H1 (cell line): Measurements from ENCODE around the gene CMIP. TPM values are rescaled to one million over a fixed set of nuclear protein-coding genes. Genes with fewer than 3 reads are reported as not detected.

Source experiments
- CTCF ChIA-PET: fragments of 300-600 bp; sonication (Branson Sonifier 250); formaldehyde crosslinking; loops from one replicate; lab custom pipeline; 2021; ENCODE audit not compliant: partially characterized antibody; lab: Charles Lee
- POLR2A ChIA-PET: fragments of 300-600 bp; sonication (Branson Sonifier 250); formaldehyde crosslinking; loops from one replicate; lab custom pipeline; 2021; ENCODE audit warnings: inconsistent platforms; ENCODE audit not compliant: partially characterized antibody; lab: Charles Lee
- DNase-seq, 2 experiments: peaks; one replicate each; pipeline versions ENCODE4 v3.0.0 to v3.0.0-alpha.2; 2010 to 2022; ENCODE audit warnings: low spot score in 2 of 2, low read depth in 1 of 2, mixed read lengths in 1 of 2
- FAIRE-seq: peaks from 2 replicates; lab custom pipeline; 2011; peaks lifted over from hg19 to GRCh38; lab: Jason Lieb, UNC
- H2AFZ ChIP-seq: 2 replicates; pipeline ENCODE4 v1.8.1; 2012; ENCODE audit warnings: low read length, inconsistent platforms
- H2AK5ac ChIP-seq: 2 replicates; pipeline ENCODE4 v1.6.1; 2013; ENCODE audit warnings: low read depth, low read length
- H2BK120ac ChIP-seq: replicated peaks from 2 replicates; pipeline ENCODE3; 2013; ENCODE audit warnings: low read depth, low read length, inconsistent platforms
- H2BK12ac ChIP-seq: 2 replicates; pipeline ENCODE4 v1.6.1; 2013; ENCODE audit warnings: low read depth, low read length
- H2BK15ac ChIP-seq: 2 replicates; pipeline ENCODE4 v1.6.1; 2013; ENCODE audit warnings: low read length
- H2BK20ac ChIP-seq: 2 replicates; pipeline ENCODE4 v1.6.1; 2013; ENCODE audit warnings: low read length
- H2BK5ac ChIP-seq: 2 replicates; pipeline ENCODE4 v1.6.1; 2013; ENCODE audit warnings: low read depth, low read length
- H3K14ac ChIP-seq: 2 replicates; pipeline ENCODE4 v1.6.1; 2013; ENCODE audit warnings: inconsistent platforms; ENCODE audit not compliant: insufficient read length
- H3K18ac ChIP-seq: 2 replicates; pipeline ENCODE4 v1.6.1; 2013; ENCODE audit warnings: low read length; ENCODE audit errors: extremely low read depth
- H3K23ac ChIP-seq: 2 replicates; pipeline ENCODE4 v1.6.1; 2013; ENCODE audit warnings: inconsistent platforms; ENCODE audit not compliant: insufficient read length
- H3K23me2 ChIP-seq: 2 replicates; pipeline ENCODE4 v1.6.1; 2013; ENCODE audit warnings: low read depth, low read length
- H3K27ac ChIP-seq: 2 replicates; pipeline ENCODE4 v1.6.1; 2011; ENCODE audit warnings: low read depth, low read length, inconsistent platforms
- H3K27me3 ChIP-seq, 4 experiments: replicated peaks in 1 of 4; 1 replicate in 1 of 4; 2 replicates in 3 of 4; pipeline versions ENCODE4 v1.6.1 to v1.8.1; 2011 to 2013; ENCODE audit warnings: low read length in 3 of 4, mild to moderate bottlenecking in 3 of 4, inconsistent platforms in 2 of 4, mixed read lengths in 2 of 4, moderate library complexity in 1 of 4; ENCODE audit not compliant: control insufficient read depth in 3 of 4, insufficient read depth in 3 of 4; ENCODE audit errors: extremely low read depth in 1 of 4
- H3K36me3 ChIP-seq, 4 experiments: 2 replicates each; pipeline versions ENCODE4 v1.6.1 to v1.8.1; 2011 to 2013; ENCODE audit warnings: mild to moderate bottlenecking in 4 of 4, low read length in 3 of 4, moderate library complexity in 2 of 4, control low read depth in 1 of 4, inconsistent platforms in 1 of 4; ENCODE audit not compliant: insufficient read depth in 4 of 4, control insufficient read depth in 2 of 4
- H3K4ac ChIP-seq: replicated peaks from 2 replicates; pipeline ENCODE3; 2013; ENCODE audit warnings: low read length, low read depth, mixed read lengths, inconsistent platforms; ENCODE audit not compliant: insufficient read length
- H3K4me1 ChIP-seq, 4 experiments: replicated peaks in 1 of 4; 1 replicate in 1 of 4; 2 replicates in 3 of 4; pipeline versions ENCODE4 v1.6.1 to v1.8.1; 2011 to 2013; ENCODE audit warnings: low read length in 3 of 4, inconsistent platforms in 2 of 4, mixed read lengths in 1 of 4; ENCODE audit not compliant: insufficient read depth in 4 of 4, control insufficient read depth in 3 of 4
- H3K4me2 ChIP-seq, 2 experiments: 2 replicates each; pipeline versions ENCODE4 v1.6.1 to v1.8.1; 2011 to 2013; ENCODE audit warnings: low read depth in 2 of 2, low read length in 2 of 2, control low read depth in 1 of 2, inconsistent platforms in 1 of 2, mild to moderate bottlenecking in 1 of 2; ENCODE audit not compliant: insufficient read depth in 1 of 2
- H3K4me3 ChIP-seq, 4 experiments: fragments of 200-600, 300-600 bp in 1 of 4; sonication (generic), shearing (Covaris generic), sonication (Bioruptor Twin) in 1 of 4; 2 replicates each; pipeline versions ENCODE4 v1.5.1 to v1.8.1; 2011 to 2016; ENCODE audit warnings: low read length in 4 of 4, low read depth in 3 of 4, control low read depth in 2 of 4, inconsistent platforms in 2 of 4, mild to moderate bottlenecking in 2 of 4, mixed read lengths in 1 of 4, moderate library complexity in 1 of 4; ENCODE audit not compliant: insufficient read depth in 2 of 4; ENCODE audit errors: extremely low read depth in 1 of 4
- H3K56ac ChIP-seq: replicated peaks from 2 replicates; pipeline ENCODE3; 2013; ENCODE audit warnings: low read depth, mild to moderate bottlenecking, mixed read lengths, low read length, inconsistent platforms; ENCODE audit not compliant: insufficient read length
- H3K79me1 ChIP-seq: 2 replicates; pipeline ENCODE4 v1.6.1; 2013; ENCODE audit warnings: low read depth, low read length, control low read depth
- H3K79me2 ChIP-seq, 2 experiments: 2 replicates each; pipeline versions ENCODE4 v1.6.1 to v1.8.1; 2012 to 2013; ENCODE audit warnings: low read length in 2 of 2, mild to moderate bottlenecking in 2 of 2, inconsistent platforms in 1 of 2; ENCODE audit not compliant: insufficient read depth in 2 of 2, control insufficient read depth in 1 of 2
- H3K9ac ChIP-seq, 4 experiments: replicated peaks in 1 of 4; 1 replicate in 1 of 4; 2 replicates in 3 of 4; pipeline versions ENCODE4 v1.6.1 to v1.8.1; 2011 to 2013; ENCODE audit warnings: low read depth in 3 of 4, low read length in 3 of 4, control low read depth in 2 of 4, mild to moderate bottlenecking in 2 of 4, moderate library complexity in 2 of 4, inconsistent platforms in 1 of 4; ENCODE audit errors: extremely low read depth in 1 of 4
- H3K9me3 ChIP-seq, 2 experiments: 2 replicates each; pipeline versions ENCODE4 v1.6.1 to v1.8.1; 2012 to 2013; ENCODE audit warnings: mild to moderate bottlenecking in 2 of 2, moderate library complexity in 2 of 2, control low read depth in 1 of 2, inconsistent platforms in 1 of 2, low read depth in 1 of 2, low read length in 1 of 2, mixed read lengths in 1 of 2; ENCODE audit not compliant: insufficient read depth in 2 of 2
- H4K20me1 ChIP-seq, 2 experiments: replicated peaks in 1 of 2; 2 replicates each; pipeline versions ENCODE3 to v1.8.1; 2011 to 2013; ENCODE audit warnings: inconsistent platforms in 2 of 2, low read length in 2 of 2, mild to moderate bottlenecking in 1 of 2; ENCODE audit not compliant: insufficient read depth in 2 of 2, control insufficient read depth in 1 of 2
- H4K5ac ChIP-seq: 2 replicates; pipeline ENCODE4 v1.6.1; 2013; ENCODE audit warnings: low read length, low read depth, mixed read lengths, inconsistent platforms; ENCODE audit not compliant: insufficient read length
- H4K8ac ChIP-seq: 2 replicates; pipeline ENCODE4 v1.8.0; 2013; ENCODE audit warnings: mild to moderate bottlenecking, moderate library complexity, low read length, inconsistent platforms; ENCODE audit not compliant: insufficient read depth; ENCODE audit errors: extremely low read depth
- H4K91ac ChIP-seq: replicated peaks from 2 replicates; pipeline ENCODE3; 2013; ENCODE audit warnings: low read length, mixed read lengths, inconsistent platforms; ENCODE audit not compliant: insufficient read length
- GTF2F1 ChIP-seq: IDR thresholded peaks from 2 replicates; pipeline ENCODE4 v1.6.1; 2012; ENCODE audit warnings: low read depth, low read length, improper control_type of control experiment, borderline replicate concordance
- WGBS, 2 experiments: shearing (Covaris generic) in 1 of 2; methylation state at CpG; one replicate each; pipeline versions ENCODE4 v1.1.6 to v1.1.7; 2013 to 2015; ENCODE audit warnings: low lambda C conversion rate in 2 of 2, mixed read lengths in 2 of 2, inconsistent platforms in 1 of 2, low coverage in 1 of 2, missing lambda C conversion rate in 1 of 2; ENCODE audit not compliant: insufficient replicate concordance in 2 of 2, insufficient coverage in 1 of 2, insufficient read length in 1 of 2; ENCODE audit errors: extremely low coverage in 1 of 2, missing lambda C conversion rate in 1 of 2; 5-methylcytosine and 5-hydroxymethylcytosine counted together
- polyA plus RNA-seq, 7 experiments: library from polyadenylated mRNA; depleted of rRNA in 3 of 7; stranded (reverse) in 5 of 7; unstranded in 2 of 7; fragments of >200 nt in 5 of 7; fragments of 200-250 nt in 2 of 7; gene quantifications; 1 replicate in 5 of 7; 2 replicates in 1 of 7; 4 replicates in 1 of 7; pipeline versions ENCODE4 v1.2.1 to v1.2.3, GENCODE V29; 2011 to 2013; ENCODE audit warnings: missing spikeins in 2 of 7, mixed read lengths in 2 of 7
- total RNA-seq: library from RNA; stranded (reverse); fragmentation: NEBNext Ultra II Directional; extraction: Animal tissue kit (Norgen Biotek cat#: 25700); gene quantifications from 2 replicates; pipeline ENCODE4 v1.2.1, GENCODE V29; 2021

CMIP gene
- total and polyA plus RNA-seq, 2 of the 8 experiments (the other 6 are each of a cell fraction or from before 2014, with no cell fraction given): 7.9 to 53.2 TPM

GRCh38 chr16:81500833-81501521 is 56.4 kb downstream of the CMIP start:
- FAIRE-seq (no peak), DNase-seq (no peak)
- no peak overlapping the region for H2BK15ac ChIP-seq
- H2BK20ac ChIP-seq: no peak overlapping the region
- no peak overlapping the region for H3K9ac ChIP-seq
- H2AFZ ChIP-seq: no peak overlapping the region
- H3K27me3 ChIP-seq: no peaks in the 10 kb centered on the region
- no peaks in the 10 kb centered on the region for H3K36me3 ChIP-seq
- H4K8ac ChIP-seq: no peak overlapping the region
- H3K4me3 ChIP-seq: no peak overlapping the region
- no peak overlapping the region for H2BK120ac ChIP-seq
- no peak overlapping the region for H3K14ac ChIP-seq
- no peaks in the 10 kb centered on the region for H3K9me3 ChIP-seq
- H2BK5ac ChIP-seq: no peak overlapping the region
- H2AK5ac ChIP-seq: no peak overlapping the region
- no peak overlapping the region for H4K91ac ChIP-seq
- H3K23ac ChIP-seq: no peak overlapping the region
- peaks cover 0 to 84% of the 10 kb centered on the region in 2 experiments; a peak in 3 of 4 replicates for H3K79me2 ChIP-seq
- peaks cover 4 to 17% of the 10 kb centered on the region in 2 experiments for H4K20me1 ChIP-seq
- no peak overlapping the region for H3K4ac ChIP-seq
- H3K4me2 ChIP-seq: no peak overlapping the region
- H3K18ac ChIP-seq: no peak overlapping the region
- H2BK12ac ChIP-seq: no peak overlapping the region
- ChIA-PET POLR2A (no interaction called here), CTCF (interaction anchor here (0.8 to 1.0 kb wide), 3 partner anchors 19 to 129 kb away, joined by 3 to 4 read pairs (median 3); no protein-coding TSS in a partner anchor)
- H3K79me1 ChIP-seq: peaks cover 30% of the 10 kb centered on the region
- WGBS, 2 experiments: 89% methylated on average over 16 of the region's 17 CpGs; no CpG with 5 or more reads in 1 of the 2 experiments
- H3K56ac ChIP-seq: peak overlapping the region; percentile 19
- H3K27ac ChIP-seq: no peak overlapping the region
- H4K5ac ChIP-seq: no peak overlapping the region
- H3K23me2 ChIP-seq: no peaks in the 10 kb centered on the region
- peaks cover 0 to 19% (median 5%) of the 10 kb centered on the region in 4 experiments; a peak in 5 of 7 replicates for H3K4me1 ChIP-seq
- TF ChIP-seq GTF2F1: no peak
